Loucy (cell line): ENCODE data around the gene NRP1.

ENCODE experiments used
- H2AFZ ChIP-seq: fragments of 200-600 bp; sonication (generic); 2 replicates; pipeline ENCODE4 v1.6.0; 2016; ENCODE audit warnings: antibody characterized with exemption, mild to moderate bottlenecking, low read length, moderate library complexity
- H3F3A ChIP-seq: fragments of 200-600 bp; 2 replicates; pipeline ENCODE4 v1.6.0; 2016; ENCODE audit warnings: antibody characterized with exemption, low read depth, mild to moderate bottlenecking
- H3K27me3 ChIP-seq: fragments of 200-600 bp; sonication (generic); 2 replicates; pipeline ENCODE4 v1.6.1; 2014; ENCODE audit warnings: low read length, mild to moderate bottlenecking; ENCODE audit not compliant: insufficient read depth, poor library complexity, severe bottlenecking
- H3K36me3 ChIP-seq: fragments of 200-600 bp; sonication (generic); 2 replicates; pipeline ENCODE4 v1.6.1; 2016; ENCODE audit warnings: low read length; ENCODE audit not compliant: insufficient read depth
- H3K4me1 ChIP-seq: fragments of 200-600 bp; sonication (generic); 2 replicates; pipeline ENCODE4 v1.5.1; 2014; ENCODE audit warnings: low read length, mild to moderate bottlenecking; ENCODE audit not compliant: insufficient read depth, poor library complexity, severe bottlenecking
- H3K4me2 ChIP-seq: fragments of 200-600 bp; sonication (generic); 2 replicates; pipeline ENCODE4 v1.6.0; 2014; ENCODE audit warnings: antibody characterized with exemption, low read length, low read depth, mild to moderate bottlenecking; ENCODE audit not compliant: poor library complexity, severe bottlenecking
- H3K4me3 ChIP-seq: fragments of 200-600 bp; sonication (generic); 2 replicates; pipeline ENCODE4 v1.5.1; 2014; ENCODE audit warnings: low read length, mild to moderate bottlenecking, mixed read lengths; ENCODE audit not compliant: poor library complexity, severe bottlenecking
- H3K79me2 ChIP-seq: fragments of 200-600 bp; sonication (generic); 2 replicates; pipeline ENCODE4 v1.6.1; 2014; ENCODE audit warnings: low read length; ENCODE audit not compliant: insufficient read depth
- H3K9ac ChIP-seq: fragments of 200-600 bp; sonication (generic); 2 replicates; pipeline ENCODE4 v1.6.0; 2014; ENCODE audit warnings: mild to moderate bottlenecking, low read depth, low read length, moderate library complexity; ENCODE audit not compliant: poor library complexity, severe bottlenecking
- H3K9me2 ChIP-seq: fragments of 200-600 bp; sonication (generic); replicated peaks from 2 replicates; pipeline ENCODE4 v1.6.1; 2016; ENCODE audit warnings: low read depth, low read length, mixed read lengths
- H3K9me3 ChIP-seq: fragments of 200-600 bp; sonication (generic); 2 replicates; pipeline ENCODE4 v1.6.1; 2014; ENCODE audit warnings: mild to moderate bottlenecking, antibody characterized with exemption, low read length, low read depth; ENCODE audit not compliant: insufficient read depth
- H4K20me1 ChIP-seq: fragments of 200-600 bp; sonication (generic); 2 replicates; pipeline ENCODE4 v1.6.0; 2014; ENCODE audit warnings: antibody characterized with exemption, low read length, mild to moderate bottlenecking; ENCODE audit not compliant: insufficient read depth, poor library complexity, severe bottlenecking
- CTCF ChIP-seq: fragments of 200-600 bp; sonication (generic); conservative IDR thresholded peaks from 2 replicates; pipeline ENCODE4 v1.5.1; 2014; ENCODE audit warnings: mild to moderate bottlenecking, antibody characterized with exemption, low read length
- EZH2phosphoT487 ChIP-seq: fragments of 200-600 bp; IDR thresholded peaks from 2 replicates; pipeline ENCODE4 v1.6.1; 2018; ENCODE audit warnings: antibody characterized with exemption, mild to moderate bottlenecking, moderate library complexity, borderline replicate concordance

NRP1 gene

GRCh38 chr10:33129141-33129995, 205.1 kb downstream of the NRP1 start:
- no peak overlapping the region for H2AFZ ChIP-seq

GRCh38 chr10:33127622-33128021, 206.8 kb downstream of the NRP1 start:
- no peaks in the 10 kb centered on the region for H3K79me2 ChIP-seq
- no peaks in the 10 kb centered on the region for H3K9me3 ChIP-seq
- no peaks in the 10 kb centered on the region for H3K36me3 ChIP-seq
- H3K9me2 ChIP-seq, result no peaks in the 10 kb centered on the region
- no peaks in the 10 kb centered on the region for H4K20me1 ChIP-seq
- H3F3A ChIP-seq, result peaks cover 8% of the 10 kb centered on the region
- H3K9ac ChIP-seq, result peak overlapping the region; percentile 62
- no peak overlapping the region for H3K4me3 ChIP-seq
- H3K4me1 ChIP-seq, result peaks cover 44% of the 10 kb centered on the region
- H3K27me3 ChIP-seq, result no peaks in the 10 kb centered on the region
- H3K4me2 ChIP-seq, result peak overlapping the region; percentile 57
- H2AFZ ChIP-seq, result peak overlapping the region; percentile 29; the same call in 1 of the 2 replicates
- TF ChIP-seq CTCF (no peak), EZH2phosphoT487 (no peak)

More at GRCh38 chr10:33129141-33129995, 205.1 kb downstream of the NRP1 start:
- H3K27me3 ChIP-seq, result no peaks in the 10 kb centered on the region
- no peak overlapping the region for H3K4me2 ChIP-seq
- TF ChIP-seq EZH2phosphoT487, result no peak
- TF ChIP-seq CTCF, result no peak
- no peak overlapping the region for H3K9ac ChIP-seq
- no peaks in the 10 kb centered on the region for H3K79me2 ChIP-seq
- no peaks in the 10 kb centered on the region for H4K20me1 ChIP-seq
- H3K4me3 ChIP-seq, result no peak overlapping the region
- H3K9me2 ChIP-seq, result no peaks in the 10 kb centered on the region
- peaks cover 8% of the 10 kb centered on the region for H3F3A ChIP-seq
- no peaks in the 10 kb centered on the region for H3K36me3 ChIP-seq
- H3K9me3 ChIP-seq, result no peaks in the 10 kb centered on the region
- peaks cover 45% of the 10 kb centered on the region for H3K4me1 ChIP-seq
